Activated CD8-positive, alpha-beta memory T cell treated with anti-CD3 and anti-CD28 coated beads, Interleukin-2, amount 10 ng/mL, durations not matched to agents 7 days and 5 days (primary cell): ENCODE results near the gene NR1H2. TPM values are rescaled to one million over a fixed set of nuclear protein-coding genes. Genes with fewer than 3 reads are reported as not detected.
A peak's percentile ranks its signal among the peaks of the same experiment; 100 is the strongest.

ENCODE experiments used
- ATAC-seq: fragments of 150-1000 bp; cut with Tn5 transposase; one replicate; pipeline ENCODE4 v1.10.0; 2021; ENCODE audit warnings: moderate library complexity
- CTCF ChIA-PET: fragments of 350-600 bp; sonication (Branson Sonifier 250); formaldehyde crosslinking; loops from one replicate; lab custom pipeline; 2021; ENCODE audit warnings: antibody characterized with exemption; lab: Charles Lee
- DNase-seq: peaks from one replicate; pipeline ENCODE4 v3.0.0-alpha.2; 2020
- H3K27ac Mint-ChIP-seq: one replicate; pipeline ENCODE4 v1.8.0; 2021; ENCODE audit warnings: mild to moderate bottlenecking, mixed read lengths
- H3K27me3 Mint-ChIP-seq: one replicate; pipeline ENCODE4 v1.8.0; 2021; ENCODE audit warnings: mixed read lengths
- H3K36me3 Mint-ChIP-seq: one replicate; pipeline ENCODE4 v1.8.0; 2021; ENCODE audit warnings: mild to moderate bottlenecking, mixed read lengths
- H3K4me1 Mint-ChIP-seq: one replicate; pipeline ENCODE4 v1.8.0; 2021; ENCODE audit warnings: mixed read lengths
- H3K4me3 Mint-ChIP-seq: one replicate; pipeline ENCODE4 v1.8.0; 2021; ENCODE audit warnings: mild to moderate bottlenecking, moderate library complexity, mixed read lengths
- H3K9me3 Mint-ChIP-seq: one replicate; pipeline ENCODE4 v1.8.0; 2022; ENCODE audit warnings: low read depth, mixed read lengths
- total RNA-seq, 2 experiments: library from RNA; stranded (reverse); gene quantifications; one replicate each; pipeline ENCODE4 v1.2.3, GENCODE V29; 2021

Gene NR1H2
- total RNA-seq, 2 experiments from 2014 or later: 62.2 to 69.8 TPM

DNA sequence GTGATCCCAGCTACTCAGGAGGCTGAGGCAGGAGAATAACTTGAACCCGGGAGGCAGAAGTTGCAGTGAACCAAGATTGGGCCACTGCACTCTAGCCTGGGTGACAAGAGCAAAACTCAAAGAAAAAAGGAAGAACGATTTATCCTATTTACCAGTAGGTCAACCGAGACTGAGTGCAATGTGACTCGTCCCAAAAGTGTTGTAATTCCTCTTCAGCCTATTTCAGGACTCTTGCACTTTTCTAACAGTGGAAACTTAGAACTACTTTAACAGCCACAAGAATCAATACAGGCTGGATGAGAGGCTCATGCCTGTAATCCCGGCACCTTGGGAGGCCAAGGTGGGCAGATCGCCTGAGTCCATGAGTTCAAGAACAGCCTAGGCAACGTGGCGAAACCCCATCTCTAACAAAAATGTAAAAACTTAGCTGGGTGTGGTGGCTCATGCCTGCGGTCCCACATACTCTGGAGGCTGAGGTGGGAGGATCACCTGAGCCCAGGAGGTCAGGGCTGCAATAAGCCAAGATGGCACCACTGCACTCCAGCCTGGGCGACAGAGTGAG, 4.3 kb upstream of the NR1H2 start:
- peaks cover under 1% of the 10 kb centered on the region for H3K36me3 Mint-ChIP-seq
- CTCF ChIA-PET: interaction anchor here (1.0 to 7.5 kb wide), 2 partner anchors 13 to 185 kb away, joined by 3 to 64 read pairs; no protein-coding TSS in a partner anchor
- no peaks in the 10 kb centered on the region for H3K9me3 Mint-ChIP-seq
- H3K27ac Mint-ChIP-seq: no peak overlapping the region
- ATAC-seq (no peak), DNase-seq (no peak)
- H3K27me3 Mint-ChIP-seq: no peaks in the 10 kb centered on the region
- H3K4me1 Mint-ChIP-seq: peaks cover 31% of the 10 kb centered on the region
- no peak overlapping the region for H3K4me3 Mint-ChIP-seq

DNA sequence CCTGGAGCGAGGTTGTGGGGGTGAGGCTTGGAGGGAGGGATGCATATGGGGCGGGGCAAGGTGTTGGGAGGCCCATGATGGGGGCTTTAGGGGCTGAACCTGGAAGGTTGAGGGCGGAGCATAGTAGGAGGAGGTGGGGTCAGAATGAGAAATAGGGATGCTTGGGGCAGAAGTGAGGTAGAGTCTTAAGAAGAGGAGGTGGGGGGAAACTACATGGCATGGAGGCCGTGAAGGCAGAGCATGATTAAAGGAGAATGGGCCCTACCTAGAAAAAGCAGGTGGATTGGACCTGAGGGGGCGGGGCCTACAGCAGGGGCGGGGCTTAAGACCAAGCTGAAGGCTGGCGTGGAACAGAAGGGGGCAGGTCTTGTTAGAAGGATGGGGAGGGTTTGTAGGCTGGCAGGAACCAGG, 799 bp downstream of the NR1H2 start:
- ATAC-seq (peak; percentile 40), DNase-seq (peak; percentile 68)
- CTCF ChIA-PET: interaction anchor here (1.0 to 1.5 kb wide), 2 partner anchors 8 to 43 kb away, joined by 3 to 4 read pairs; no protein-coding TSS in a partner anchor
- peaks cover 20% of the 10 kb centered on the region for H3K4me1 Mint-ChIP-seq
- peak overlapping the region; percentile 95 for H3K4me3 Mint-ChIP-seq
- peaks cover 29% of the 10 kb centered on the region for H3K36me3 Mint-ChIP-seq
- H3K27ac Mint-ChIP-seq: peak overlapping the region; percentile 99
- no peaks in the 10 kb centered on the region for H3K27me3 Mint-ChIP-seq
- H3K9me3 Mint-ChIP-seq: no peaks in the 10 kb centered on the region

DNA sequence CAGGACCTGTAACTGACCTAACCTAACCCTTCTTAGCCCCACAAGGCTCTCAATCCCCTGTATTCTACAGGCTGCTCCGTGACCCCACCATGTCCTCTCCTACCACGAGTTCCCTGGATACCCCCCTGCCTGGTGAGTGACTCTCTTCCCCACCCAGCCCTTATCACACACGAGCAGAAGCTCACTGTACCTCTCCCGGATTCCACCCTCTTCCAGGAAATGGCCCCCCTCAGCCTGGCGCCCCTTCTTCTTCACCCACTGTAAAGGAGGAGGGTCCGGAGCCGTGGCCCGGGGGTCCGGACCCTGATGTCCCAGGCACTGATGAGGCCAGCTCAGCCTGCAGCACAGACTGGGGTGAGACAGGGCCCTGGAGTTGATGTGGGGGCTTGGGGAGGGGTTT, 1.3 kb downstream of the NR1H2 start:
- CTCF ChIA-PET: interaction anchor here (1.0 to 1.5 kb wide), 2 partner anchors 8 to 44 kb away, joined by 3 to 4 read pairs; no protein-coding TSS in a partner anchor
- peaks cover 20% of the 10 kb centered on the region for H3K4me1 Mint-ChIP-seq
- peak overlapping the region; percentile 99 for H3K27ac Mint-ChIP-seq
- peaks cover 29% of the 10 kb centered on the region for H3K36me3 Mint-ChIP-seq
- H3K9me3 Mint-ChIP-seq: no peaks in the 10 kb centered on the region
- no peak overlapping the region for H3K4me3 Mint-ChIP-seq
- no peaks in the 10 kb centered on the region for H3K27me3 Mint-ChIP-seq
- ATAC-seq (no peak), DNase-seq (no peak)

DNA sequence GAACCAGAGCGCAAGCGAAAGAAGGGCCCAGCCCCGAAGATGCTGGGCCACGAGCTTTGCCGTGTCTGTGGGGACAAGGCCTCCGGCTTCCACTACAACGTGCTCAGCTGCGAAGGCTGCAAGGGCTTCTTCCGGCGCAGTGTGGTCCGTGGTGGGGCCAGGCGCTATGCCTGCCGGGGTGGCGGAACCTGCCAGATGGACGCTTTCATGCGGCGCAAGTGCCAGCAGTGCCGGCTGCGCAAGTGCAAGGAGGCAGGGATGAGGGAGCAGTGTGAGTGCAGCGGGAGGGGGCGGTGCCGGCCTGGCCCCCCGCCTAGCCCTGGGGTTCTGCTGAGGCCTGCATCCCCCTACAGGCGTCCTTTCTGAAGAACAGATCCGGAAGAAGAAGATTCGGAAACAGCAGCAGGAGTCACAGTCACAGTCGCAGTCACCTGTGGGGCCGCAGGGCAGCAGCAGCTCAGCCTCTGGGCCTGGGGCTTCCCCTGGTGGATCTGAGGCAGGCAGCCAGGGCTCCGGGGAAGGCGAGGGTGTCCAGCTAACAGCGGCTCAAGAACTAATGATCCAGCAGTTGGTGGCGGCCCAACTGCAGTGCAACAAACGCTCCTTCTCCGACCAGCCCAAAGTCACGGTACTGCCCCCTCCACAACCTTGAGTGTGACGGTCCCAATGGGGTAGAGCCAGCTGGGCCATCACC, 2.1 kb downstream of the NR1H2 start:
- CTCF ChIA-PET: interaction anchor here (1.0 kb wide), 1 partner anchor 9 kb away, joined by 3 read pairs; no protein-coding TSS in a partner anchor
- Mint-ChIP-seq H3K27ac (no peak overlapping the region), H3K36me3 (peaks cover 29% of the 10 kb centered on the region), H3K9me3 (no peaks in the 10 kb centered on the region), H3K27me3 (no peaks in the 10 kb centered on the region), H3K4me1 (peaks cover 23% of the 10 kb centered on the region), H3K4me3 (no peak overlapping the region)
- DNase-seq (no peak), ATAC-seq (no peak)

DNA sequence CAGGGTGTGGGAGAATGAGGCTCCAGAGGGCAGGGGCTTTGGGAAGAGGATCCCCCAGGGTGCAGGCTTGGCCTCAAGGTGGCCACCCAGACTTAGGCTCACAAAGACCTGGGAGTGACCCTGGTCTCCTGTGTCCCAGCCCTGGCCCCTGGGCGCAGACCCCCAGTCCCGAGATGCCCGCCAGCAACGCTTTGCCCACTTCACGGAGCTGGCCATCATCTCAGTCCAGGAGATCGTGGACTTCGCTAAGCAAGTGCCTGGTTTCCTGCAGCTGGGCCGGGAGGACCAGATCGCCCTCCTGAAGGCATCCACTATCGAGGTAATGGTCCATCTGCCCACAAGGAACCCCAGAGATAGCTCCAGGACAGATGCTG, 2.6 kb downstream of the NR1H2 start:
- Mint-ChIP-seq H3K9me3 (no peaks in the 10 kb centered on the region), H3K36me3 (peaks cover 29% of the 10 kb centered on the region), H3K4me1 (peaks cover 28% of the 10 kb centered on the region), H3K4me3 (no peak overlapping the region), H3K27me3 (no peaks in the 10 kb centered on the region), H3K27ac (no peak overlapping the region)
- CTCF ChIA-PET: no interaction called here
- ATAC-seq: no peak
- DNase-seq: no peak

DNA sequence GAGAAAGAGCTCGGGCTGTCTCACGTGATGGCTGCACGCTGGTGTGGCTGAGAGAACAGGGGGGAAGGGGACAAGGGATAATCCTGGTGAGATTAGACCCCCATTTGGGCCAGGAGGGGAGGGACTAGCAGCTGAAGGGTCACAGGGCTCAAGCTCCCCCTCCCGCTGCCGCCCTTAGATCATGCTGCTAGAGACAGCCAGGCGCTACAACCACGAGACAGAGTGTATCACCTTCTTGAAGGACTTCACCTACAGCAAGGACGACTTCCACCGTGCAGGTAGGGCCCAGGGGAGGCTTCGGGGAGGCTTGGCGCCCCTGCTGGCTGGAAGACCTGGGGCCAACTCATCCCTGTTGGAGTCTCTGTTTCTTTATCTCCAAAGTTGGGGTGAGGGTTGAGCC, 3.3 kb downstream of the NR1H2 start:
- CTCF ChIA-PET: no interaction called here
- H3K27me3 Mint-ChIP-seq: no peaks in the 10 kb centered on the region
- peaks cover 26% of the 10 kb centered on the region for H3K4me1 Mint-ChIP-seq
- peaks cover 29% of the 10 kb centered on the region for H3K36me3 Mint-ChIP-seq
- no peak overlapping the region for H3K4me3 Mint-ChIP-seq
- ATAC-seq (no peak), DNase-seq (no peak)
- no peaks in the 10 kb centered on the region for H3K9me3 Mint-ChIP-seq
- H3K27ac Mint-ChIP-seq: no peak overlapping the region

DNA sequence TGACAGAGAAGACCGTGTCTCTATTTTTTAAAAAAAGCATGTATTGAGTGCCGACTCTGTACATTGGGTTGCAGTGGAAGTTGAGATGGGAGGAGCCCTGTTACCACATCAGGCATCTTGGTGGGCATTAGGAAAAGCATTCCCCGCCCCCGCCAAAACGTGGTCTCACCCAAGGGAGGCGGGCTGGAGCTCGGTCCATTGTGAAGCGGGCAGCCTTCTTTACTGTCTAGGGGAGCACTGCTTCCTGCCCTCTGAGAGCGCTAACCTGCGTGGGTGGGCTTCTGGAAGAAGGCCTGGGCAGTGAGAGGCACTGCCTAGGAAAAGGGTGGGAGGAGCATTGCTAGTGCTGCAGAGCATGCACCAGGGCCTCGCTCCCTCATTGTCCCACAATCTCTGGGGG, 3.9 kb downstream of the NR1H2 start:
- H3K27ac Mint-ChIP-seq: no peak overlapping the region
- no peak overlapping the region for H3K4me3 Mint-ChIP-seq
- H3K27me3 Mint-ChIP-seq: no peaks in the 10 kb centered on the region
- ATAC-seq: no peak
- H3K36me3 Mint-ChIP-seq: peaks cover 32% of the 10 kb centered on the region
- peaks cover 30% of the 10 kb centered on the region for H3K4me1 Mint-ChIP-seq
- DNase-seq: no peak
- CTCF ChIA-PET: interaction anchor here (0.9 kb wide), 1 partner anchor 11 kb away, joined by 3 read pairs; no protein-coding TSS in a partner anchor
- H3K9me3 Mint-ChIP-seq: no peaks in the 10 kb centered on the region

DNA sequence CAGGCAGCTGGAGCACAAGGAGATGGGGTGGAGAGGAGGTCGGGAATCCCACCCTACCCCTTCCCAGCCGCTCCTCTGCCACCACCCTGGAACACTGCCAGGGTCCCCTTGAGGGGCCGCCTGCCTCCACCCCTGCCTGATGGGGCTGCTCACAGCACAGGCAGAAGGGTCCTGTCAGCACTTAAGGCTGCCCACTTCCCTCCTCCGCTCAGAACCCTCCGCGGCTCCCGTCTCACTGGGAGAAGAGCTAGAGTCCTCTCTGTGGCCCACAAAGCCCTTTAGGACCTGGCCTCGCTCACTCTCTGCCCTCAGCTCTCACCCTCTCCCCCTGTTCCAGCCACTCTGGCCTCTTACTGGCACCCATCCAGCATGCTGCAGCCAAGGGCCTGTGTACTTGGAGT, 4.5 kb downstream of the NR1H2 start:
- CTCF ChIA-PET: interaction anchor here (0.9 kb wide), 1 partner anchor 12 kb away, joined by 3 read pairs; no protein-coding TSS in a partner anchor
- ATAC-seq (no peak), DNase-seq (no peak)
- H3K4me1 Mint-ChIP-seq: peaks cover 34% of the 10 kb centered on the region
- H3K27me3 Mint-ChIP-seq: no peaks in the 10 kb centered on the region
- no peaks in the 10 kb centered on the region for H3K9me3 Mint-ChIP-seq
- no peak overlapping the region for H3K27ac Mint-ChIP-seq
- H3K36me3 Mint-ChIP-seq: peaks cover 32% of the 10 kb centered on the region
- H3K4me3 Mint-ChIP-seq: no peak overlapping the region

DNA sequence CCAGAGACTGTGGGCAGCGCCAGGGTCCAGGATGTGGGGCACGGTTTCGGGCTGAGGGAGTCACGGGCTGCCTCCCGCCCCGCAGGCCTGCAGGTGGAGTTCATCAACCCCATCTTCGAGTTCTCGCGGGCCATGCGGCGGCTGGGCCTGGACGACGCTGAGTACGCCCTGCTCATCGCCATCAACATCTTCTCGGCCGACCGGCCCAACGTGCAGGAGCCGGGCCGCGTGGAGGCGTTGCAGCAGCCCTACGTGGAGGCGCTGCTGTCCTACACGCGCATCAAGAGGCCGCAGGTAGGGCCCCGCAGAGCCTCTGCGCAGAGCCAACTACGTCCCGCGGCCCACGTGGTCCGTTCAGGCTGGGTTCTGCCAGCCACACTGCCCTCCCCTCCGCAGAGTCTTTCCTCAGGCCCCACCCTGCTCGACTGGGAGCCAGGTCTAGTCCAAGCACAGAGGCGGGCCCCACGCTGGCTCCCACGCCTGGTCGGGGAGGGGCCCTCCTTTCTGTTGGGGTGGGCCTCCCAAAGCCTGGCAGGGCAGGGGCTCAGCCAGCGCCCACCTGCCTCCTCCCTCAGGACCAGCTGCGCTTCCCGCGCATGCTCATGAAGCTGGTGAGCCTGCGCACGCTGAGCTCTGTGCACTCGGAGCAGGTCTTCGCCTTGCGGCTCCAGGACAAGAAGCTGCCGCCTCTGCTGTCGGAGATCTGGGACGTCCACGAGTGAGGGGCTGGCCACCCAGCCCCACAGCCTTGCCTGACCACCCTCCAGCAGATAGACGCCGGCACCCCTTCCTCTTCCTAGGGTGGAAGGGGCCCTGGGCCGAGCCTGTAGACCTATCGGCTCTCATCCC, 5.8 kb downstream of the NR1H2 start:
- CTCF ChIA-PET: interaction anchor here (3.0 kb wide), 1 partner anchor 13 kb away, joined by 14 read pairs; no protein-coding TSS in a partner anchor
- Mint-ChIP-seq H3K27ac (no peak overlapping the region), H3K9me3 (no peaks in the 10 kb centered on the region), H3K27me3 (no peaks in the 10 kb centered on the region), H3K4me1 (peaks cover 35% of the 10 kb centered on the region), H3K4me3 (no peak overlapping the region), H3K36me3 (peaks cover 36% of the 10 kb centered on the region)
- DNase-seq: no peak
- no peak for ATAC-seq

DNA sequence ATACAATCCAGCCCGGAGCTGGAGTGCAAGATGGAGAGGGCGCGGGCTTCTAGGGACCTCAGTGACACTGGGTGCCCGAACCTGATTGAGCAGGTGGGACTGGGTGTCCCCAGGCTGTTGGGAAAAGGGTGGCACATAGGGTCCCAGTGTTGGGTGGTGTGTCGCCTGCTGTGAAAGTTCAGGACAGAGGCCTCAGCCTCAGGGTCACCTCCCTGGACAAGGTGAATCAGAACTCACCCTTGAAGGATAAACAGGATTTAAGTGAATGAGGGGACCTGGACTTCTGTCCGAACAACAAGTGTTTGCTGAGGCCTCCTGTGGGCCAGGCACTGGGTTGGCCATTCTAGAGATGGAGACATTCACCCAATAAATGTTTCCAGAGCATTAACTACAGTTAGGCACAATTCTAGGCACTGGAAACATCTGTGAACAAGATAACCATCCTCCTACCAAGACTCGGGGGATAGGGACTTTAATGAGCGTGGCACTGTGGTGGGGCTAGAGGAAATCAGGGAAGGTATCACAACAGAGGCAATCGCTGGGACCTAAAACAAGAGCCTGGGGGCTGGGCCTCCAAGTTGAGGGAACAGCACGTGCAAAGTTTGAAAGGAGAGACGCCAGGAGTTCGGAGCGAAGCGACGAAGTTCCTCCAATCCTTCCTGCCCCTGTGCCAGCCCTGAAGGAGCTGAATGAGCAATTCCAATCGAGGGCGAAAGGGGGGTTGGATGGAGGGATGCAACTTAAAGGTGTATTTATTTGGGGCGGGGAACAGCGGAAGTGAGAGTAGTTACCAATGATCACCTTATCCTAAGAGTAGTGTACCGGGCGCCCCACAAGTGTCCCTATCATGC, 7.0 kb downstream of the NR1H2 start:
- ATAC-seq: no peak
- H3K9me3 Mint-ChIP-seq: no peaks in the 10 kb centered on the region
- peak overlapping the region; percentile 95 for H3K27ac Mint-ChIP-seq
- peak overlapping the region; percentile 98 for H3K4me3 Mint-ChIP-seq
- H3K36me3 Mint-ChIP-seq: peaks cover 38% of the 10 kb centered on the region
- peaks cover 37% of the 10 kb centered on the region for H3K4me1 Mint-ChIP-seq
- CTCF ChIA-PET: interaction anchor here (0.8 to 3.0 kb wide), 7 partner anchors 14 to 128 kb away, joined by 3 to 14 read pairs (median 6); partner anchors contain the start of gene JOSD2
- H3K27me3 Mint-ChIP-seq: no peaks in the 10 kb centered on the region
- DNase-seq: no peak

DNA sequence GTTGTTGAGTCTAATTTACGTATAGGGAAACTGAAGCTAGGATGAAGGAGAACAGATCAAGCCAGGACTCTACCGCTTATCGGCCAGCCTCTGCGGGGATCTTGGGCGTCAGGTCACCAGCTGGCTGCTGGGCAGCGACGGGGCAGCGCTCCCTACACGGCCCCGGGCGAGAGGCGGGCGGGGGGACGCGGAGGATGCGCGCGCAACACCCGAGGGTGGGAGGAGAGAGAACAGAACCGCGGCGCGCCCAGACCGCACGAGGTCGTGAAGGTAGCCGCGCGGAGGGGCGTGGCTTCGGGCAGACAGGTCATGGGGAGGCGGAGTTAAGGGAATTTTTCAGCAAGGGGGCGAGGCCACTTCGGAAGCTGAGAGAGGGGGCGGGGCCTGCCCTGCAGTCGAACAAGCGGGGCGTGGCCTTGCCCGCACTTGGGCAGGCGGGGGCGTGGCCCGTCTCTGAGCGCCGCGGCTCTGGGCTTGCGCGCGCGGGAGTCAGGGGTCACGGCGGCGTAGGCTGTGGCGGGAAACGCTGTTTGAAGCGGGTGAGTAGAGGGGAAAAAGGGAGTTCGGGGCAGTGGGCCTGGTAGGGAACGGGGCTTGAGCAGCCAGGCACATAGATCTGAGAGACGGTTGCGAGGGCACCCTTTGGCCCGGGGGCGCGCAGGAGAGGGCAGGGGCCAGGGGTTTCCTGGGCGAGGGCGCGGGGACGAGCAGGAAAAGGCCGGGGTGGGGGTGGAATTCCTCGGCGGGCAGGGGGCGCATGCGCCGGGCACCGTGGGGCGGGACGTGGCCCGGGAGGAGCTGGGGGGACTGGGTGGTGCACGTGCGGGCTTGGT, 7.8 kb downstream of the NR1H2 start, which contains the start of gene POLD1:
Gene POLD1 (plus strand): TSS at position 496 of the 833 bp plus-strand sequence. CDS start 14,505 bp downstream, outside the sequence.
- ATAC-seq: peak; percentile 89
- H3K4me3 Mint-ChIP-seq: peak within 1 kb of the TSS; percentile 98
- peaks cover 37% of the 10 kb centered on the region for H3K4me1 Mint-ChIP-seq
- H3K27me3 Mint-ChIP-seq: no peaks in the 10 kb centered on the region
- H3K27ac Mint-ChIP-seq: peak within 1 kb of the TSS; percentile 95
- peak; percentile 99 for DNase-seq
- CTCF ChIA-PET: interaction anchor here (0.8 to 3.0 kb wide), 9 partner anchors 9 to 127 kb away, joined by 3 to 14 read pairs (median 6); partner anchors contain the start of genes JOSD2 and NR1H2
- peaks cover 38% of the 10 kb centered on the region for H3K36me3 Mint-ChIP-seq
- H3K9me3 Mint-ChIP-seq: no peaks in the 10 kb centered on the region
